PC-3 (cell line): ENCODE results near the gene DHX58. TPM values are rescaled to one million over a fixed set of nuclear protein-coding genes. Genes with fewer than 3 reads are reported as not detected.

Source experiments
- ATAC-seq: fragments of 200-7000 bp; cut with Tn5 transposase; 2 replicates; pipeline ENCODE4 v1.9.1; 2020; ENCODE audit warnings: mild to moderate bottlenecking, moderate library complexity
- BruUV-seq: library from RNA; stranded (reverse); fragments of 400-500 nt; replicated peaks from 2 replicates; lab custom pipeline; 2021; lab: Mats Ljungman, UMichigan
- CTCF ChIA-PET: fragments of 300-600 bp; sonication (Branson Sonifier 250); formaldehyde crosslinking; loops from one replicate; lab custom pipeline; 2022; ENCODE audit warnings: antibody characterized with exemption; lab: Charles Lee
- POLR2A ChIA-PET: fragments of 300-600 bp; sonication (Branson Sonifier 250); formaldehyde crosslinking; loops from one replicate; lab custom pipeline; 2022; ENCODE audit warnings: antibody characterized with exemption; ENCODE audit not compliant: unreplicated experiment; lab: Charles Lee
- DNase-seq: peaks from one replicate; pipeline ENCODE4 v3.0.0-alpha.2; 2015
- H2AFZ ChIP-seq: fragments of 300-600 bp; sonication (generic); 2 replicates; pipeline ENCODE4 v1.6.0; 2016; ENCODE audit warnings: antibody characterized with exemption, low read length
- H3F3A ChIP-seq: fragments of 300-600 bp; sonication (generic); one replicate; pipeline ENCODE4 v1.6.0; 2017; ENCODE audit warnings: antibody characterized with exemption, low read length, control low read depth, mild to moderate bottlenecking; ENCODE audit not compliant: unreplicated experiment
- H3K27ac ChIP-seq: fragments of 300-600 bp; sonication (generic); 2 replicates; pipeline ENCODE4 v1.5.1; 2016; ENCODE audit warnings: mild to moderate bottlenecking, low read length
- H3K27me3 ChIP-seq: fragments of 300-600 bp; sonication (generic); 2 replicates; pipeline ENCODE4 v1.6.1; 2016; ENCODE audit warnings: low read length, mixed read lengths
- H3K36me3 ChIP-seq: fragments of 300-600 bp; sonication (generic); 2 replicates; pipeline ENCODE4 v1.6.1; 2016; ENCODE audit warnings: low read depth, mixed run types, low read length, mixed read lengths
- H3K4me1 ChIP-seq: fragments of 300-600 bp; sonication (generic); 2 replicates; pipeline ENCODE4 v1.5.1; 2016; ENCODE audit warnings: low read length; ENCODE audit not compliant: insufficient read depth
- H3K4me2 ChIP-seq: fragments of 300-600 bp; sonication (generic); 2 replicates; pipeline ENCODE4 v1.6.0; 2016; ENCODE audit warnings: low read length
- H3K4me3 ChIP-seq: fragments of 300-600 bp; sonication (generic); 2 replicates; pipeline ENCODE4 v1.5.1; 2016; ENCODE audit warnings: mild to moderate bottlenecking, low read length, mixed read lengths
- H3K79me2 ChIP-seq: fragments of 300-600 bp; sonication (generic); 2 replicates; pipeline ENCODE4 v1.6.1; 2017; ENCODE audit warnings: low read length, mixed read lengths
- H3K9ac ChIP-seq: fragments of 300-600 bp; sonication (generic); 2 replicates; pipeline ENCODE4 v1.6.0; 2016; ENCODE audit warnings: mild to moderate bottlenecking, low read length
- H3K9me2 ChIP-seq: fragments of 300-600 bp; sonication (generic); replicated peaks from 2 replicates; pipeline ENCODE4 v1.6.1; 2016; ENCODE audit warnings: mixed run types, low read length, mixed read lengths
- H3K9me3 ChIP-seq: fragments of 300-600 bp; sonication (generic); 2 replicates; pipeline ENCODE4 v1.6.1; 2016; ENCODE audit warnings: low read length, mixed read lengths
- H4K20me1 ChIP-seq: fragments of 300-600 bp; sonication (generic); 2 replicates; pipeline ENCODE4 v1.6.1; 2016; ENCODE audit warnings: low read length, mixed read lengths
- EZH2 ChIP-seq: fragments of 300-600 bp; sonication (generic); IDR thresholded peaks from one replicate; pipeline ENCODE4 v1.6.1; 2017; ENCODE audit warnings: antibody characterized with exemption, mild to moderate bottlenecking, low read length; ENCODE audit not compliant: unreplicated experiment
- EZH2phosphoT487 ChIP-seq: fragments of 300-600 bp; sonication (generic); IDR thresholded peaks from 2 replicates; pipeline ENCODE4 v1.6.1; 2018; ENCODE audit warnings: mild to moderate bottlenecking, antibody characterized with exemption, low read length, borderline replicate concordance
- intact Hi-C: fragments of 100-400 bp; cut with micrococcal nuclease; formaldehyde crosslinking; loops from 2 replicates; pipeline ENCODE4 v1.9.0; 2023
- total RNA-seq: library from RNA; depleted of rRNA; stranded (reverse); fragments of >200 nt; gene quantifications from 2 replicates; pipeline ENCODE4 v1.2.3, GENCODE V29; 2014
- TF ChIP-seq, protein P1 (sequence below): fragments of 300-600 bp; sonication (generic); conservative IDR thresholded peaks from 2 replicates; pipeline ENCODE4 v1.5.1; 2017; ENCODE audit warnings: antibody characterized with exemption, low read depth, mild to moderate bottlenecking, low read length

DHX58 gene
- total RNA-seq, 1 experiment from 2014 or later: not detected

DNA sequence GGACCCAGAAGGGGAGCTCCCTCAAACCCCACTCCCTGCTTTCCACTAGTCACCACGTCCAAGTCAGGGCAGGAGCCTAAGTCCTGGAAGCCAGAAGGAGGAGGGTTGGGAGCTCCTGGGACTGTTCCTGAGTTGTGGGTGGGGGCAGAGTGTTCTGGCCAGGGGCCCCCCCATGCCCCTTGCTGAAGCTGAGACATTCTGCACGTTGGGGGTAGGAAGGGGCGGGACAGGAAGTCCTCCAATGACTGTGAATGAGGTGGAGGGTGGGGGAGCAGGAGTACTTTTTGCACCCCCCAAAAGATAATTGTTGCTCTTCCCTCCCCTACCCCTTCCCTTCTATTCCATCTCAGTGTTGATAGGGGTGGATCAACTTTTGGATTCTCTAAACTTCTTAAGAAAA is 40.7 kb downstream of the DHX58 start:
- CTCF ChIA-PET: interaction anchor here (0.6 kb wide), 1 partner anchor 18 kb away, joined by 3 read pairs; no protein-coding TSS in a partner anchor
- POLR2A ChIA-PET: no interaction called here
- H3K4me3 ChIP-seq: no peak overlapping the region
- no peaks in the 10 kb centered on the region for H3K79me2 ChIP-seq
- TF ChIP-seq EZH2: no peak
- TF ChIP-seq EZH2phosphoT487: no peak
- TF ChIP-seq, protein P1, sequence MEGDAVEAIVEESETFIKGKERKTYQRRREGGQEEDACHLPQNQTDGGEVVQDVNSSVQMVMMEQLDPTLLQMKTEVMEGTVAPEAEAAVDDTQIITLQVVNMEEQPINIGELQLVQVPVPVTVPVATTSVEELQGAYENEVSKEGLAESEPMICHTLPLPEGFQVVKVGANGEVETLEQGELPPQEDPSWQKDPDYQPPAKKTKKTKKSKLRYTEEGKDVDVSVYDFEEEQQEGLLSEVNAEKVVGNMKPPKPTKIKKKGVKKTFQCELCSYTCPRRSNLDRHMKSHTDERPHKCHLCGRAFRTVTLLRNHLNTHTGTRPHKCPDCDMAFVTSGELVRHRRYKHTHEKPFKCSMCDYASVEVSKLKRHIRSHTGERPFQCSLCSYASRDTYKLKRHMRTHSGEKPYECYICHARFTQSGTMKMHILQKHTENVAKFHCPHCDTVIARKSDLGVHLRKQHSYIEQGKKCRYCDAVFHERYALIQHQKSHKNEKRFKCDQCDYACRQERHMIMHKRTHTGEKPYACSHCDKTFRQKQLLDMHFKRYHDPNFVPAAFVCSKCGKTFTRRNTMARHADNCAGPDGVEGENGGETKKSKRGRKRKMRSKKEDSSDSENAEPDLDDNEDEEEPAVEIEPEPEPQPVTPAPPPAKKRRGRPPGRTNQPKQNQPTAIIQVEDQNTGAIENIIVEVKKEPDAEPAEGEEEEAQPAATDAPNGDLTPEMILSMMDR: no peak
- no peaks in the 10 kb centered on the region for H3F3A ChIP-seq
- peak overlapping the region; percentile 63; the same call in 1 of the 2 replicates for H3K4me2 ChIP-seq
- DNase-seq: no peak
- H2AFZ ChIP-seq: peak overlapping the region; percentile 57; the same call in 1 of the 2 replicates
- BruUV-seq: no TSS peak
- no peak overlapping the region for H3K9ac ChIP-seq
- intact Hi-C loops: no loop called here
- H3K36me3 ChIP-seq: no peaks in the 10 kb centered on the region; the same call in 1 of the 2 replicates
- H3K27me3 ChIP-seq: 0 out of 2 replicates have a peak, but pooled peaks cover 8% of the 10 kb centered on the region
- no peaks in the 10 kb centered on the region for H3K4me1 ChIP-seq
- H3K9me3 ChIP-seq: no peaks in the 10 kb centered on the region
- no peaks in the 10 kb centered on the region for H4K20me1 ChIP-seq
- no peak overlapping the region for H3K27ac ChIP-seq
- H3K9me2 ChIP-seq: no peaks in the 10 kb centered on the region
- ATAC-seq: no peak

DNA sequence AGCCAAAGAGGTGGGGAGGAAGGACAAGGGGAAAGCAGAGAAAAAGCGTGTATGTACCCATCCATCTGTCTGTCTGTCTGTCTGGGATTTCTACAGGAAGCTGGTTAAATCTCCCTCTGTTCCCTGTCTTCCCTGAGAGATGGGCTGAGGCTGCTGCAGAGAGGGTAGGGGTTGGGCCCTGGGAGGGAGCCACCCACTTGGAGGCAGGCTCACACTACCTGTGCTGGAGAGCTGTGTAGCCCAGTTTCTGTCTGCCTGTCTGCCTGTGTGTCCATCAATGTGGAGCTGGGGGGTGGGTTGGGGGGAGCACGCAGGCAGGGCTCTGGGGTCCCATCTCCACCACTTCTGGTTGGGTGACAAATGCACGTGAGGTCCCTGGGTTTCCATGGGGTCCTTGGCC is 43.5 kb downstream of the DHX58 start:
- no TSS peak for BruUV-seq
- H3K36me3 ChIP-seq: no peaks in the 10 kb centered on the region; the same call in 1 of the 2 replicates
- H3K4me1 ChIP-seq: no peaks in the 10 kb centered on the region
- ATAC-seq (peak; percentile 37; the same call in 1 of the 2 replicates), DNase-seq (no peak)
- no peak overlapping the region for H3K4me2 ChIP-seq
- H3K4me3 ChIP-seq: no peak overlapping the region
- no peaks in the 10 kb centered on the region for H3K9me2 ChIP-seq
- H3F3A ChIP-seq: no peaks in the 10 kb centered on the region
- H3K9me3 ChIP-seq: no peaks in the 10 kb centered on the region
- 0 out of 2 replicates have a peak, but pooled peaks cover 8% of the 10 kb centered on the region for H3K27me3 ChIP-seq
- H3K9ac ChIP-seq: no peak overlapping the region
- no peak overlapping the region for H2AFZ ChIP-seq
- no peaks in the 10 kb centered on the region for H3K79me2 ChIP-seq
- TF ChIP-seq EZH2phosphoT487 (no peak), EZH2 (no peak)
- TF ChIP-seq, protein P1: no peak
- H4K20me1 ChIP-seq: no peaks in the 10 kb centered on the region
- no peak overlapping the region for H3K27ac ChIP-seq
- POLR2A ChIA-PET: no interaction called here
- CTCF ChIA-PET: no interaction called here
- intact Hi-C loops: no loop called here

GRCh38 chr17:42067371-42068091 is 45.0 kb downstream of the DHX58 start:
- 0 out of 2 replicates have a peak, but pooled peaks cover 8% of the 10 kb centered on the region for H3K27me3 ChIP-seq
- H3F3A ChIP-seq: no peaks in the 10 kb centered on the region
- H3K4me3 ChIP-seq: no peak overlapping the region
- H3K9me2 ChIP-seq: no peaks in the 10 kb centered on the region
- ChIA-PET CTCF (interaction anchor here (0.6 kb wide), 2 partner anchors 34 to 451 kb away, joined by 3 read pairs; no protein-coding TSS in a partner anchor), POLR2A (no interaction called here)
- 0 out of 2 replicates have a peak overlapping the region, but pooled peaks have one; percentile 18 for H2AFZ ChIP-seq
- no peak overlapping the region for H3K27ac ChIP-seq
- H3K36me3 ChIP-seq: no peaks in the 10 kb centered on the region; the same call in 1 of the 2 replicates
- no peak overlapping the region for H3K9ac ChIP-seq
- no peaks in the 10 kb centered on the region for H3K4me1 ChIP-seq
- no peak overlapping the region for H3K4me2 ChIP-seq
- intact Hi-C loops: loop anchor here (1.0 kb wide), 1 partner anchor 460 kb away; no protein-coding TSS in a partner anchor
- TF ChIP-seq, protein P1: peak; percentile 87
- TF ChIP-seq EZH2 (no peak), EZH2phosphoT487 (no peak)
- no peaks in the 10 kb centered on the region for H3K9me3 ChIP-seq
- peak; percentile 64 for ATAC-seq
- DNase-seq: peak; percentile 62
- no peaks in the 10 kb centered on the region for H4K20me1 ChIP-seq
- H3K79me2 ChIP-seq: no peaks in the 10 kb centered on the region
- BruUV-seq: no TSS peak
